Gastrocnemius medialis (tissue), 4 donors: Measurements from ENCODE around the gene TRAF7. TPM values are rescaled to one million over a fixed set of nuclear protein-coding genes. Genes with fewer than 3 reads are reported as not detected.
A peak's percentile ranks its signal among the peaks of the same experiment; 100 is the strongest.
"Not testable (repeated sequence)": the region's sequence is repeated elsewhere in the genome, so short reads cannot be mapped to it uniquely, and the experiment has no call there.

Experiments used
- ATAC-seq, 2 donors: fragments of 150-250 bp; one replicate each; pipeline ENCODE4 v1.9.1; 2016
- DNase-seq, 2 donors: peaks; one replicate each; pipeline ENCODE4 v3.0.0-alpha.2; 2019
- H3K27ac ChIP-seq, 4 donors: fragments of 200-600 bp; sonication (generic); 1 replicate in 1 of 4; 2 replicates in 3 of 4; pipeline ENCODE4 v1.5.1; 2016 to 2018; ENCODE audit warnings: mild to moderate bottlenecking in 2 of 4, moderate library complexity in 1 of 4
- H3K27me3 ChIP-seq, 3 donors: fragments of 200-600 bp; sonication (generic) in 2 of 3; 1 replicate in 1 of 3; 2 replicates in 2 of 3; pipeline versions ENCODE4 v1.5.1 to v1.6.0; 2016 to 2019; ENCODE audit warnings: mild to moderate bottlenecking in 1 of 3, moderate library complexity in 1 of 3
- H3K36me3 ChIP-seq, 2 donors: fragments of 200-600 bp; sonication (generic) in 1 of 2; one replicate each; pipeline ENCODE4 v1.5.1; 2017 to 2018
- H3K4me1 ChIP-seq, 2 donors: fragments of 200-600 bp; sonication (generic) in 1 of 2; one replicate each; pipeline ENCODE4 v1.5.1; 2016 to 2017; ENCODE audit warnings: mild to moderate bottlenecking in 2 of 2
- H3K4me3 ChIP-seq, 4 donors: fragments of 200-600 bp; sonication (generic) in 3 of 4; 1 replicate in 1 of 4; 2 replicates in 3 of 4; pipeline ENCODE4 v1.5.1; 2016 to 2019; ENCODE audit warnings: mild to moderate bottlenecking in 2 of 4
- H3K9me3 ChIP-seq, 3 donors: fragments of 200-600 bp; sonication (generic) in 2 of 3; 1 replicate in 1 of 3; 2 replicates in 2 of 3; pipeline ENCODE4 v1.5.1; 2016 to 2019
- POLR2A ChIP-seq, 2 donors: fragments of 450-650 bp; IDR thresholded peaks; one replicate each; pipeline ENCODE4 v1.6.1; 2017; ENCODE audit warnings: antibody characterized with exemption in 2 of 2, mild to moderate bottlenecking in 2 of 2, moderate library complexity in 2 of 2
- in situ Hi-C, 4 donors: fragments of 200-750 bp; cut with MboI; loops; one replicate each; pipeline versions ENCODE4 v1.15.0 to v1.8.0; 2017; ENCODE audit warnings: low sequenced_read_pairs in 4 of 4
- intact Hi-C: fragments of 100-400 bp; cut with DNase I; formaldehyde crosslinking; loops from one replicate; pipeline ENCODE4 v1.15.1; 2023; ENCODE audit warnings: low total_unique reads
- total RNA-seq, 4 donors: library from RNA; depleted of rRNA; stranded (reverse); fragments of >200 nt; gene quantifications; one replicate each; pipeline versions ENCODE4 v1.1.0 to v1.2.3, GENCODE V29; 2016

Gene TRAF7
- total RNA-seq, 4 donors from 2014 or later, result 39.5 to 71.4 (median 55.9) TPM

DNA sequence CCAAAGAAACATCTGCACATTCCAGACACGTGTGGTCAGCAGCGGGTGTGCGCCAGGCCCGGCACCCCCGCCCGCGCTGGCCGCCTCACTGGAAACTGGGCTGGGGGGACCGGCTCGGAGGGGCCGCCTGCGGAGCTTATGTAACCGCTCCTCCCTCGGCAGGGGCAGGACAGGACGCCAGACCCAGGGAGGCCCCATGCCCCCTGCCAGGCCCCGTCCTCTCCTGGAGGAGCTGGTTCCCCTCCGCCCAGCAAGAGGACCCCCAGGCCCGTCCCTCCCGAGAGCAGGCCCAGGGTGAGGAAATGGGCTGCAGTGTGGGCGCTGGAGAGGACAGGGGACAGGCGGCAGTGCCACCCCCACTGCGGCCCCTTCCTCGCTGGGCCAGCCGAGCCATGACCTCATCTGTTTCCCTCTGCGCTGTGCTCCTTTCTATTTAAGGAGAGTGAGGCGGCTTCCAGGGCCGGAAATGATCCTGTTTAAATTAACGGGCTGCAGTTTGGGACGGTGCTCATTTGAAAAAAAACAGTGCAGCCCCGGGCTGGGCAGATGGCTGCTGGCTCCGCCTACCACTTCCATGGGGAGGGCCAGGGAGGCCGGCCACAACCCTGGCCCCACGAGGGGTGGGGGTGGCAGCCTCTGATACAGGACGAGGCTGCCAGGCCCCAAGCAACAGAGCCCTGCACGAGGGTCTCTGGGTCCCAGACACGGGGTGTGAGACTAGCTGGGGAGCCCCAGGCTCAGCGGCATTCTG, 30.7 kb upstream of the TRAF7 start:
- Histone ChIP-seq H3K27ac (peak overlapping the region; percentile 98 to 100 (median 98)), H3K4me1 (peaks cover 73 to 91% of the 10 kb centered on the region in 2 donors), H3K4me3 (peak overlapping the region; percentile 51 to 58 (median 52))
- in situ Hi-C loops, intact Hi-C loops, H3K9me3 ChIP-seq, H3K27me3 ChIP-seq, H3K36me3 ChIP-seq: not testable (repeated sequence)
- ATAC-seq (peak; percentile 34 to 51), DNase-seq (peak; percentile 57 to 65)
- TF ChIP-seq POLR2A (IDR thresholded peaks at IDR 0.05), result peak; percentile 54 to 77

DNA sequence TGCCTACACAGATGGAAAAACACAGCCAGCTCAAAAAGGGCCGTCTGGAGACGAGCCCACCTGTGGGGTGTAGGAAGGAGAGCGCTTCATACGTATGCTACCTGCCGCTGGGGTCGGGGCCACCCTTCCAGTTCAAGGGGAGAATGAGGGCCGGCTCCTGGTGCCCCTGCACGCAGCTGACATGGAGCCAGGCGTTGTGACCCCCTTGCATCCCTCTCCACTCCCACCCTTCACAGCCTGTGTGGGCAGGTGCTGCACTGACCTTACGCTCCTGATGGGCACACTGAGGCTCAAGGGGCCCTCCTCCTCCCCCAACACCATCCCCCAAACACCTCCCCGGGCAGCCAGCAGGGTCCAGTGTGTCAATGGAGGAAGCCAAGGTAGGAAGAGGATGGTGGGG, 30.0 kb upstream of the TRAF7 start:
- H3K9me3 ChIP-seq, in situ Hi-C loops, DNase-seq, ATAC-seq, H3K27me3 ChIP-seq, H3K36me3 ChIP-seq, intact Hi-C loops: not testable (repeated sequence)
- Histone ChIP-seq H3K27ac (peak overlapping the region; percentile 98 to 100 (median 98)), H3K4me1 (peaks cover 71 to 91% of the 10 kb centered on the region in 2 donors), H3K4me3 (peak overlapping the region; percentile 51 to 58 (median 52))

DNA sequence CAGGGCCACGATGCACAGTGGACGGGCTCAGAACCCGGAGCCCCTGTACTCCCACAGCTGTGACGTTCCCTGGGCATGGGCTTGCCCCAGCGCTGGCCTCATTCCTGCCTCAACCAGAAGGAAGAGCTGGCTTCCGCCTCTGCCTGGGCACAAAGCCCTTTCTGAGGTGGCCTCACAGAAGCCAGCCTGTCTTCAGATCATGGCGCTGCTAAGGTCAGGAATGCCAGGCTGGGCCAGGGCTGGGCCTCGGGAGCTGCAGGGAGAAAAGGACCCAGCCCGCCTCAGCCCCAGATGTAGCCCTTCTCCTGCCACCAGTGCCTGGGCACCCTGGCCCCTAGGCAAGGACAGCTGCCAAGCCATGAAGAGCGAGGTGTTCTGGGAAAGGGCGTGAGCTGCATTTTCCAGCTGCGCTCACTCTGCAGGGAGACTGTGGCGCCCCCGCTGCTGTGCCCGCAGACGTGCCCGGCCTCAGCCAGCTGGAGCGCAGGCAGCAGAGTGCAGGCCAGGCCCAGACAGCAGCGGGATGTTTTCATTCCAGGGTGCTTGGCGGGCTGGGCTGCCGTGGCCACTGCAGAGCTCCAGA, 29.3 kb upstream of the TRAF7 start:
- H3K9me3 ChIP-seq, H3K27me3 ChIP-seq, intact Hi-C loops, in situ Hi-C loops, H3K36me3 ChIP-seq: not testable (repeated sequence)
- Histone ChIP-seq H3K4me1 (peaks cover 65 to 91% of the 10 kb centered on the region in 2 donors), H3K27ac (peak overlapping the region; percentile 98 to 100 (median 98)), H3K4me3 (peak overlapping the region; percentile 11 to 51 (median 38))
- ATAC-seq (peak in 1 of 2 donors; percentile 9), DNase-seq (peak in 1 of 2 donors; percentile 70)
- peak in 1 of 2 donors; percentile 16 for TF ChIP-seq POLR2A (IDR thresholded peaks at IDR 0.05)

DNA sequence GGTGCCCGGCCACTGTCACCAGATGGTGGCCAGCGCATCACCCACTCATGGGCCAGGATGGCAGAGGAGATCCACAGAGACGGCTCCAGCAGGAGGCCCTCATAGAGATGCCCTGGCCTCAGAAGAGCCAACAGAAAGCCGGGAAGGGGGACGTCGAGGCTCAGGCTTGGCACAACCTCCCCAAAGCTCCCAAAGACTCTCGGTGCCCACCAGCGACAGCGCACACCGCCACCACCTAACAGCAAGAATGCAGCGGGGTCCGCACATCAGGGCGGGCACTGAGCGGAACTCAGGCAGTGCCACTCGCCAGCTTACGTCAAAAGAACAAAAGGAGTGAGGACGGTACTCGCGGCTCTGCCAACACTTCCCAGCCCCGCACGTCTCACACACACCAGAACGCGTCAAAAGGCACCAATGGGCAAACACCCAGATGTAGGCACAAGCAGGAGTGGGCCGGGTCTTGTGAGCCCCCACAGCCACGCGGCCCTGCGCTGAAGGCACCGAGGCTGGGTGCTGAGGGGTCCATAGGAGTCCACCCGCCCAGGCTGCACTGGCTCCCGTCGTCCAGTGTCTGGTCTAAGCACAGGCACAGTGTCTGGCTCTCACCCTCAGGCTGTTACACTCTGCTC, 28.5 kb upstream of the TRAF7 start:
- in situ Hi-C loops, ATAC-seq: not testable (repeated sequence)

DNA sequence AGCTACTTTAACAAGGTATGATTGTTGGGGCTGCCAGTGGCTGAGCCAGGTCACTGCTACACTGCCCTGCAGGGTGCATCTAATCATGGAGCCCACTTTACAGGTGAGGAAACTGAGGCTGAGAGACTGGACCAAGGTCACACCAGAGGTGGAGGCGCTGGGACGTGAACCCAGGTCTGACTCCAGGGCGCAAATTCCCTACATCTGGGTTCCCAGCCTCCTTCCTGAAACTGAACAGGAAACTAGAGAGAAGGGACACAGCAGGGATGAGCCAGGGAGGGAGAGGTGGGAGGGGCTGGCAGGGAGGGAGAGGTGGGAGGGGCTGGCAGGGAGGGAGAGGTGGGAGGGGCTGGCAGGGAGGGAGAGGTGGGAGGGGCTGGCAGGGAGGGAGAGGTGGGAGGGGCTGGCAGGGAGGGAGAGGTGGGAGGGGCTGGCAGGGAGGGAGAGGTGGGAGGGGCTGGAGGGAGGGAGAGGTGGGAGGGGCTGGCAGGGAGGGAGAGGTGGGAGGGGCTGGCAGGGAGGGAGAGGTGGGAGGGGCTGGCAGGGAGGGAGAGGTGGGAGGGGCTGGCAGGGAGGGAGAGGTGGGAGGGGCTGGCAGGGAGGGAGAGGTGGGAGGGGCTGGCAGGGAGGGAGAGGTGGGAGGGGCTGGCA, 27.8 kb upstream of the TRAF7 start:
- H3K27me3 ChIP-seq, intact Hi-C loops, H3K9me3 ChIP-seq, in situ Hi-C loops, H3K36me3 ChIP-seq: not testable (repeated sequence)
- peak in 1 of 2 donors; percentile 62 for DNase-seq
- peak; percentile 10 to 22 for ATAC-seq
- Histone ChIP-seq H3K4me3 (peak overlapping the region in 2 of 4 donors; percentile 2 to 13), H3K4me1 (peaks cover 55 to 86% of the 10 kb centered on the region in 2 donors), H3K27ac (peak overlapping the region; percentile 98 to 100 (median 98))

More for the DNA sequence above, 28.5 kb upstream of the TRAF7 start:
- H3K27me3 ChIP-seq, H3K36me3 ChIP-seq, H3K9me3 ChIP-seq, intact Hi-C loops, DNase-seq: not testable (repeated sequence)
- Histone ChIP-seq H3K27ac (peak overlapping the region; percentile 98 to 100 (median 98)), H3K4me1 (peaks cover 60 to 91% of the 10 kb centered on the region in 2 donors), H3K4me3 (peak overlapping the region; percentile 2 to 51 (median 12))

DNA sequence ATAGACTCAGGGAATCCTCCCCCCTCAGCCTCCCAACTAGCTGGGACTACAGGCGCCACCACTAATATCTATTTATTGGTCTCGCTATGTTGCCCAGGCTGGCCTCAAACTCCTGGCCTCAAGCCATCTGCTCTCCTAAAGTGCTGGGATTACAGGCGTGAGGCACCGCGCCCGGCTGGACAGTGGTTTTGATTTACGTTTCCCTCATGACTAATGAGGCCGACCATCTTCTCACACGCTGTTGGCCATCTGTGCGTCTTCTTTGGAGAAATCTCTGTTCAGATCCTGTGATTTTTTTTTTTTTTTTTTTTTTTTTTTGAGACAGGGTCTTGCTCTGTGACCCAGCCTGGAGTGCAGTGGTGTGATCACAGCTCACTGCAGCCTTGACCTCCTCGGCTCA, 26.3 kb upstream of the TRAF7 start:
- ATAC-seq (peak; percentile 36 to 37), DNase-seq (peak in 1 of 2 donors; percentile 81)
- H3K27me3 ChIP-seq, in situ Hi-C loops, H3K4me3 ChIP-seq, intact Hi-C loops, H3K36me3 ChIP-seq, H3K9me3 ChIP-seq: not testable (repeated sequence)
- peak overlapping the region; percentile 81 to 91 (median 85) for H3K27ac ChIP-seq
- peaks cover 52 to 78% of the 10 kb centered on the region in 2 donors for H3K4me1 ChIP-seq

DNA sequence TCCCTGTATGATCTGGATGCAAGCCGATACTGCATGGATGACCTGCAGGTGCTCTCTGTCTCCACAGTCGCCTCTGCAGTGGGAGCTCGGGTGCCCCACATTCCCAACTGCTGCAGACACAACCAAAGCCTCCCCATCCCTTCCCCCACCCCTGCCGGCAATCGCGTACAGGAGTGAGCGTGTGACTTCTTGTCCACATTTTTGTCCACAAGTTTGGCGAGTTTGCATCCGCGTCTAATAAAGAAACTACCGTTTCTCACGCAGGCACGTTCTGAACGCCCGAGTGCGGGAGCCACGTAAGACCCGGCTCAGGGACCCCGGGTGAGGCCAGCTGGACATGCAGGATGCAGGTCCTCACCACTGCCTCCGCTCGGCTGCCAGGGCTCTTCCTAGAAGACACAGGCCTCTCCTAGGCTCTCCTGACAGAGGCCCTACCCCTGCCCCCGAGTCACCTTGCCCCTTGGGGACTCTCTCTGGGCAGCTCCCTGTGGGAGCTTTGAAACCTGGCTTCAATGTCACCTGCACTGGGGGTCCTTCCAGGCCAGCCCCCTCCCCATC, 25.6 kb upstream of the TRAF7 start:
- ATAC-seq, DNase-seq, H3K36me3 ChIP-seq, H3K9me3 ChIP-seq, H3K27me3 ChIP-seq, intact Hi-C loops, in situ Hi-C loops: not testable (repeated sequence)
- H3K27ac ChIP-seq, result peak overlapping the region; percentile 81 to 91 (median 85)
- peaks cover 46 to 72% of the 10 kb centered on the region in 2 donors for H3K4me1 ChIP-seq
- peak overlapping the region in 1 of 4 donors; percentile 13 for H3K4me3 ChIP-seq

DNA sequence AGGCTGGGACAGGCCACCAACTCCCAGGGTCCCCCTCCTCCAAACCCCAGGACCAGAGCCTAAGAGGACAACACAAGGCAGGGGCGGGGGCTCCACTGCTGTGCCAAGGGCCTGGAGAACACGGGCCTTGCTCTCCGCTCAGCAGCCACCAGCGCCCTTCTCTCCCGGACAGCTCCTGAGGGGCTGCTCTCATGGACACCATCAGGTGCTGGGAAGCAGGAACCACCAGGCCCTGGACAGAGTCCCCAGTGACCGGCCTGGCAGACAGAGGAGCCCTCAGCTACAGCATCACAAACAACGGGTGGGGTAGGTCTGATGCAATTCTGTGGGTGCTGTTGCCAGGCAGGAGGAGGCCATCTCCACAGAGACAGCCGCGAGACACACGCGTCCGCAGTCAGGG, 21.8 kb upstream of the TRAF7 start:
- Histone ChIP-seq H3K27ac (peak overlapping the region; percentile 84 to 88 (median 86)), H3K4me1 (peaks cover 18 to 51% of the 10 kb centered on the region in 2 donors), H3K4me3 (peak overlapping the region; percentile 15 to 37 (median 26))
- H3K9me3 ChIP-seq, H3K27me3 ChIP-seq, H3K36me3 ChIP-seq, ATAC-seq, intact Hi-C loops, in situ Hi-C loops: not testable (repeated sequence)
- peak in 1 of 2 donors; percentile 80 for DNase-seq

DNA sequence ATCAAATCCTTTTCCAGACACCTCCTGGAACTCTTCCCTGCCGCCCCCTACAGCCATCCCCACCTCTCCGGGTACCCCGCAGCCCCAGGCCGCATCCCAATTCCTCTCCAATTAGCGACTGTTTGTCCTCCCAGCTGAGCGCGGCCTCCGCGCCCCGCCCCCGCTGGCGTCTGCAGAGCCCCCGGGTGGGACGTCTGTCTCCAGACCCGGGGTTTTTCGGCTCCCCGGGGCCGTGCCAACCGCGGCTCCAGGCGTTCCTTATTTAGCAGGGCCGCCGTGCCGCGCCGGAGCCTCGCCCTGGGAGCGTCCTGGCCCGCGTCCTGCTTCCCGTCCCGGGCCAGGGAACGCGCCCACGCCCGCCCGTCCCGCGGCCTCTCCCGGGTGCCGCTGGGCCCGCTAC, 20.5 kb upstream of the TRAF7 start:
- in situ Hi-C loops, result loop anchor here in 1 of 4 donors (5.0 kb wide), 1 partner anchor 123 kb away; no protein-coding TSS in a partner anchor
- H3K27me3 ChIP-seq, H3K36me3 ChIP-seq, ATAC-seq, H3K9me3 ChIP-seq, intact Hi-C loops: not testable (repeated sequence)
- Histone ChIP-seq H3K4me1 (peaks cover 16 to 40% of the 10 kb centered on the region in 2 donors), H3K4me3 (peak overlapping the region; percentile 52 to 75 (median 67)), H3K27ac (peak overlapping the region; percentile 86 to 93 (median 90))
- peak in 1 of 2 donors; percentile 74 for DNase-seq
